Stimulated activated naive CD8-positive, alpha-beta T cell treated with anti-CD3 and anti-CD28 coated beads, Interleukin-15, Interleukin-2, amounts not matched to agents 100 U/mL and 50 U/mL, for 24 hours (primary cell): ENCODE data around the gene SYNJ2.
A peak's percentile ranks its signal among the peaks of the same experiment; 100 is the strongest.

Source experiments
- ATAC-seq: fragments of 150-1000 bp; cut with Tn5 transposase; one replicate; pipeline ENCODE4 v1.10.0; 2021
- DNase-seq: peaks from one replicate; pipeline ENCODE4 v3.0.0; 2021

Gene SYNJ2

DNA sequence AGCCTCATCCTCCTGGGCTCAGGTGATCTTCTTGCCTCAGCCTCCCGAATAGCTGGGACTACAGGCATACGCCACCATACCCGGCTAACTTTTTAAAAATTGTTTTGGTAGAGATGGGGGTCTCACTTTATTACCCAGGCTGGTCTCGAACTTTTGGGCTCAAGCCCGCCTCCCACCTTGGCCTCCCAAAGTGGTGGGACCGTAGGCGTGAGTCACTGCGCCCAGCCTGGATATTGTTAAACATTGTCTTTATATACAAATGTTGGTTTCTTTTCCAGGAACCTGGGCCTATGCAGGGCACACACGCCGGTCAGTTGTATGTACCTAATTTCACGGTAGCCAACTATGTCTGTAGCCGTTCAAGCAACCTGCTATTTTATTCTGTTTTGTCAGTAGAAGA lies 60.1 kb downstream of the SYNJ2 start:
- DNase-seq (no peak), ATAC-seq (no peak)

DNA sequence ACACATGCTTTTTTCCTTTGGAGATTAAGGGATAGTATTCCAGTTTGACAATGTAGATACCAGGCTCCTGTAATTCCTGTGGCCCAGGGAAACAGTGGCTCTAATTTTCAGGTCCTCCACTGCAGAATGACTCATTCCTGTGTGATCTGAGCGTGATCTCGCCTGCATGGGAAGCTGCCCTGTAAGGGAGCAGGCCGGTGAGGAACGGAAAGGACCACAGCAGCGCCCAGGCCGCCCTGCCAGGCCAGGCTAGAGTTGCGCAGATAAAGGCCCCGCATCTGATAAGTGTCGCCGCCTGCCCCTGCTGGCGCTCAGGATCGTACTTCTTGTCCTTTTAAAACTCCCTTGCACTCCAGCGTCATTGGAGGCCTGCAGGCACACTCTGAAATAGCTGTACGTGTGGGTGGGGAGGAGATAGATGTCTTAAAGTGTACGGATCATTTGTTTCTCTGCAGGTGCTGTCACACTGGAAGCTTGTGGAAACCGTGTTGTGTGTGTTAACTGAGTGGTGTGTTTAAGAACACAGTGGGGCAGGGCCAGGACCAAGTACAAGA lies 60.7 kb downstream of the SYNJ2 start:
- ATAC-seq (no peak), DNase-seq (no peak)

- ATAC-seq: no peak
- no peak for DNase-seq
These were observed 61.3 kb downstream of the SYNJ2 start for GRCh38 chr6:158043008-158043407.

- DNase-seq (no peak), ATAC-seq (no peak)
These were observed 62.2 kb downstream of the SYNJ2 start for GRCh38 chr6:158043586-158044524.

- no peak for ATAC-seq
- DNase-seq: no peak
These were observed 62.8 kb downstream of the SYNJ2 start for GRCh38 chr6:158044525-158044888.

DNA sequence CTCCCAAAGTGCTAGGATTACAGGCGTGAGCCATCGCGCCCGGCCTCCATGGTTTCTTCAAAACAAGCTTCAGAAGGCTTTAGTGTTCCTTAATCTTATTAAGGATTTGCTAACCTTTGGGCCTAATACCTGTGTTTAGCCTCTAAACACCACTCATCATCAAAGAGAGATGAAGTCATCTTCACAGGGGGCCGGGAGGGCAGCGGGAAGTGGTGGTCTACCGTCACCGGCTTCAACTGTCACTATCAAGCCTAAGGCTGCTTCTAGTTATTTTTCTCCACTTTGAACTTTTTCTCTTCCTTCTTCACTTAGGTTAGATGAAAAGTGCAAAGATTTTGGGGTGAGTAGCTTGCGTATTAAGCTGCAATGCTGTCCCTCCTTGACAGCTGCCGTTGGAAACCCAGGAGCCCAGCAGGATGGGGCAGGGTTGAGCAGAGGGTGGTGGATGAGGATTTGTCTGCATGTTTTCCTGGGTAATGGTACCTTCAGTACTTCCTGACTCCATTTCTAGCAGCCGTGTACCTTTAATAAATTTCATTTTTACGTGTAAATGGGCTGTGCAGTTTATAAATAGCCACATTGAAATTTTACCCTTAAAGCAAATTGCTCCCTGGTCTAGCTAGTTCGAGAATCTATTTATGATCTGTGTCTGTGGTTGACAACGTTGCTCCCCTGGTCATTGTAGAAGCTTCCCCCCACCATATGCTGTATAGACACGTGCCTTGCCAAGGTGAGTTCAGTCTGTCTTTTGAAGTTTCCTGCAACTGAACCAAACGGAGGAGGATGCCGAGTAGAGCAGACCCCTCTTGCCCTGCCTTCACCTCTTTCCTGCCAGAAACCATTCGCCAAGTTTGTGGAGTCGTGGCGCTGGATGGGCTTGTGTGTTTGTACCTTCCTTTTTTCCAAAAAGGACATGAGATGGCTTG lies 64.8 kb downstream of the SYNJ2 start:
- peak; percentile 33 for ATAC-seq

GRCh38 chr6:158047127-158047518 lies 65.5 kb downstream of the SYNJ2 start:
- peak; percentile 73 for DNase-seq
- peak; percentile 80 for ATAC-seq

More for the DNA sequence above, 64.8 kb downstream of the SYNJ2 start:
- DNase-seq: no peak

DNA sequence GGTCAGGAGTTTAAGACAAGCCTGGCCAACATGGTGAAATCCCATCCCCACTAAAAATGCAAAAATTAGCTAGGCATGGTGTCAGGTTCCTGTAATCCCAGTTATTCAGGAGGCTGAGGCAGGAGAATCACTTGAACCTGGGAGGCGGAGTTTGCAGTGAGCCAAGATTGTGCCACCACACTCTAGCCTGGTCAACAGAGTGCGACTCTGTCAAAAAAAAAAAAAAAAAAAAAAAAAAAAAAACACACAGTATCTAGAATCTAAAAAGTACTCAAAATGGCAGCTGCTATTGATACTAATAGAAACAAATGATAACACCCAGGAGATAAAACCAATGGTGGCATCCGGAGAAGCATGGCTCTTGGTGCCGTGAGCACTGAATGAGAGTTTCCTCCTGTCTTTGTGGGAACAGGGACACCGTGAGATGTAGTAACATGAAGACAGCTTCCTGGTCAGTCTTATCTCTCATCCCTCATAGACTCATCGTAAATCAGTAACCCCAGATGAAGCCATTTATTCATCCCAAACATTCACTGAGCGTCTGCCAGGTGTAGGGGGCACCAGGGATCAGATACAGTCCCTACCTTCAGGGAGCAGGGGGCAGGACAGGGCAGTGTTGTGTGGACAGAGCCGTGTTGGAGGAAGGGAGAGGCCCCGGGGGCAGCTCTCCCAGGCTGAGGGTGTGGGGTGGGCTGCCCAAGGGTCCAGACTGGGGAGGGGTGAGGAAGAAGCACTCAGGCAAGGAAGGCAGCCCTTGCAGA lies 66.1 kb downstream of the SYNJ2 start:
- no peak for DNase-seq
- no peak for ATAC-seq

- no peak for DNase-seq
These were observed 66.9 kb downstream of the SYNJ2 start for GRCh38 chr6:158048589-158048988.

GRCh38 chr6:158049055-158050028 lies 67.7 kb downstream of the SYNJ2 start:
- ATAC-seq (no peak), DNase-seq (no peak)

More at GRCh38 chr6:158048589-158048988, 66.9 kb downstream of the SYNJ2 start:
- no peak for ATAC-seq

- ATAC-seq (no peak), DNase-seq (no peak)
These were observed 68.6 kb downstream of the SYNJ2 start for GRCh38 chr6:158050107-158050735.

DNA sequence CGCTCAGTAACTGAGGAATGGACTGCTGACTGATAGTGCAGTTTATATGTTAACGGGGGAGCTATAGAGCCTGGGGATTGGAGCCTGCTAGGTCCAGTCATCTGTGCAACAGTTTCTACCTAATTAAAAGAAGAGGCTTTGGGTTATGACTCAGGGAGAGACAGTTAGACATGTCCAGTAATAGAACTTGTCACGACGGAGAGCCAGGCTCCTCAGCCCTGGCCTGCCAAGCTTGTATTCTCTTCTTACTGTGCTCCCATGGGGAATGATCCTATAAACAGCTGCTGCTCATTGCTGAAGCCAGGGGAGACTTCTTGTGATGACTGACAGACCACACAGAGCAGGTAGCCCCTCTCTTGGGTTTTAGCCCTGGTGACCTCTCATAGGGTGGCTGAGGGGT lies 69.3 kb downstream of the SYNJ2 start:
- DNase-seq (no peak), ATAC-seq (no peak)

- no peak for ATAC-seq
- no peak for DNase-seq
These were observed 70.3 kb downstream of the SYNJ2 start for GRCh38 chr6:158051968-158052367.

DNA sequence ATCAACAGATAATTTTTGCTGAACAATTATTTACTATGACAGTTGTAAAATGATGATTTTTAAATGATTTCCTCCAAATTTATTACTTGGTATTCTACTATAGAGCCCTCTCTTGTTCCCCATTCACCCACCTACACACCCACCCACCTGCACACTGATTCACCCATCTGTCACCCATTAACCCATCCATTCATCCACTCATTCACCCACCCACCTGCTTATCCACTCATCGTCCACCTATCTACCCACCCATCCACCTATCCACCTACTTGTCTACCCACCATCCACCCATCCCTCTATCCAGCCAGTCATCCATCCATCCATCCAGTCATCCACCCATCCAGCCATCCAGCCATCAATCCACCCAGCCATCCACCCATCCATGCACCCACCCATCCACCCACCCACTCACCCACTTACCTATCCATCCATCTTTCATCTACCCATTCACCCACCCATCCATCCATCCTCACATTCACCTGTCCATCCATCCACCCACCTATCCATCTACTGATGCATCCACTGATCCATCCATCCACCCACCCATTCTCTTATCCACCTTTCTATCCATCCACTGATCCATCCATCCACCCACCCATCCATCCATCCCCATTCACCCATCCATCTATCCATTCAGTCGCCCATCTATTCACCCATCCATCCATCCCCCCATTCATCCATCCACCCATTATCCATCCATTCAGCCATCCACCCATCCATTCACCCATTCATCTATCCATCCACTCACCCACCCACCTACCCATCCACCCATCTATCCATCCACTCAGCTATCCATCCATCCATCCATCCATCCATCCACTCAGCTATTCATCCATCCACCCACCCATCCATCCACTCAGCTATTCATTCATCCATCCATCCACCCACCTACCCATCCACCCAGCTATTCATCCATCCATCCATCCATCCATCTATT lies 72.0 kb downstream of the SYNJ2 start:
- no peak for ATAC-seq
- DNase-seq: no peak

DNA sequence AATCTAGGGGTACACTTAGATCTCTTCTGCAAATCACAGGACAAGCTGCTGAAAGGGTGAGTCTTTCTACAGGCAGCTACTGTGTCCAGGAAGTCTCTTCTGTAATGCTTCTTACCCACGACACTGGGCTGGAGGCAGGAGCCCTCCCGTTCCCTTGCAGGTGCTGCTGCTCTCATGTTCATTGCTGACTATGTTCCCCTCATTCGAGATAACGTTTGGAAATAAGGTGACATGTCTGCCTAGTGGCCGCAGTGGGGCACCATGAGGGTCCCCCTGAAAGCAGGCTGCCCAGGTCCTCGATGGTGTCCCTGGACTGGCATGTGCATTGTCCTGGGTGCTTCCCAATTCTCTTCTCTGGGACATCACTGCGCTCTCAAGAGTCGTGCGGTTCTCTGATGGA lies 74.7 kb downstream of the SYNJ2 start:
- ATAC-seq: no peak
- DNase-seq: no peak

GRCh38 chr6:158056804-158057203 lies 75.1 kb downstream of the SYNJ2 start:
- no peak for DNase-seq
- no peak for ATAC-seq

- peak; percentile 54 for DNase-seq
- ATAC-seq: peak; percentile 98
These were observed 75.7 kb downstream of the SYNJ2 start for GRCh38 chr6:158057213-158057987.

DNA sequence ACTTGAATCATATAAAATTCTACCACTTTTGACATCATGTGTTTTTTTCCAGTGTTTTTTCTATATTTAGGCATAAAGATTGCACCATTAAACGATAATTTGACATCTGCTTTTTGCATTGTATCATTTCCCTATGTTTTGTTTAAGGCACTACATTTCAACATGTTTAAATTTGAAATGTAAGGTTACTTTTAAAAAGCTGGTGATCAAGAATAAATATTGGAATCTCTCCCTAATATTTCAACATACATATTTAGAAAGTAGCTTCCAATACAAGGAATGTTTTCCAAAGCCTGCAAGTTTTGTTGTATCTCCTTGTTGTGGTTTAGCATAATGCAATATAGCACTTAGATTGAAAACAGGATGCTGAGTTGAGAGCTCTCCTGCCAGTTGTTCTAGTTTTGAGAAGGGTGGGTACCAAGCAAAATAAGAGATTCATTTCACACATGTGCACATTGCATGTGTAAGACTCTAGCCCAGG lies 76.5 kb downstream of the SYNJ2 start:
- no peak for ATAC-seq

More for the DNA sequence above, 76.5 kb downstream of the SYNJ2 start:
- no peak for DNase-seq
